ENCODE data around the gene MYT1.

Gene MYT1

DNA sequence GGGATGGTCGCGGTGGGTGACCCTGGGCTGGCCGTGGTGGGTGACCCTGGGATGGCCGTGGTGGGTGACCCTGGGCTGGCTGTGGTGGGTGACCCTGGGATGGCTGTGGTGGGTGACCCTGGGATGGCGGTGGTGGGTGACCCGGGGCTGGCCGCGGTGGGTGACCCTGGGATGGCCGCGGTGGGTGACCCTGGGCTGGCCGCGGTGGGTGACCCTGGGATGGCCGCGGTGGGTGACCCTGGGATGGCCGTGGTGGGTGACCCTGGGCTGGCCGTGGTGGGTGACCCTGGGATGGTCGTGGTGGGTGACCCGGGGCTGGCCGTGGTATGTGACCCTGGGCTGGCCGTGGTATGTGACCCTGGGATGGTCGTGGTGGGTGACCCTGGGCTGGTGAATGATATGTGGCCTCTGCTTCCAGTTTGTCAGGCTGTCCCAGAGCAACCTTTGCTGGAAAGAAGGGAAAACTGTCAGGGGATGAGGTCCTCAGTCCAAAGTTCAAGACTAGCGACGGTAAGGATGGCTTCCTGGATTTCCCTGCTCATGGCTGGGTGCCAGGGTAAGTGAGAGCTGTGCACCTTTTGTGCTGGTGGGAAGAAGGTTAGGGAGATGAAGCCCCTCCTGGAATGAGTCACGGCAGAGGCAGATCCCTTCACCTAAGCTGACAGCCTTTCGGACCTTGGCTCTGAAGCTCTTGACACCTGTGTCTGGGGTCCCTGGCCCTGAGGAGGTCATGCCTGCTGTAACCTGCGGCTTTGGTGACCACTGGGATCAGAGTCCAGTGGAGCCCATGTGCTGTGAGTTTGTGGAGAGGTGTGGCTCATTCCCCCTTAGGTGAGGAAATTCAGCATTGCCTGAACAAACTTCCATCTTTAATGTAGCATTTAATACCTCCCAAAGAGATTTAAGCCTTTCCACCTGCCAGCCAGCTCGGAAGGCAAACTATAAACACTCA lies 72.2 kb downstream of the MYT1 start:
- DNase-seq: no peak

- DNase-seq: no peak
Measured at GRCh38 chr20:64237316-64237715, 73.1 kb downstream of the MYT1 start.

DNA sequence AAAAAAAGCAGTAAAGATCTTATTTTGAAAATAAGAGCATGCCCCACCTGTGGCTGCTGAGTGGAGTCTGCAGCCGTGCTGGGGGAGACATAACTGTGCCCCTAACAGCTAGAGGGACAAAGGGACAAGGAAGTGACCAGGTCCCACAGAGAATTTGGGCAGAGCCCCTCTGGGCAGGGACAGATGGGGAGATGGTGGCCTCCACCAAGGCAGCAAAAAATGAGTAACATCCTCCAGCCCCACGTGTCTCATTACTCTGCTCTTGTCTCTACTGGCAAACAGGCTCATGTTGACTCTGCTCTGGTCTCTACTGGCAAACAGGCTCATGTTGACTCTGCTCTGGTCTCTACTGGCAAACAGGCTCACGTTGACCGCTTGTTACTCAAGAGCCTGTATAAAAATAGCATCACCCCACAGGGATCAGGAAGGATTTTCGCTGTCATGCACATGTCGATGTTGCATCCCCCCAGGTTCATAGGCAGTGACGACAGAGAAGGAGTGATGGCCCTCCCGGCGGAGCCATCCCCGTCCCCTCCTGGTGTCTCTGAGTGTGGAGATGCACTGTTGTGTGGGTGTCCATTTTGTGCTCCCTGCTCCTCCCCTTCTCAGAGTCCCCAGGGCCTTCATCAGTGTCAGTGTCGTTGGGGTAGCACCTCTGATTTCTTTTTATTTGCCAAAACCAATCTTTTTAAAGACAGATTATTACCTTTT lies 74.0 kb downstream of the MYT1 start:
- DNase-seq: no peak

GRCh38 chr20:64238851-64239387 lies 74.7 kb downstream of the MYT1 start:
- no peak for DNase-seq

GRCh38 chr20:64239449-64240242 lies 75.4 kb downstream of the MYT1 start:
- no peak for DNase-seq

- DNase-seq: no peak
Measured at GRCh38 chr20:64240243-64241015, 76.2 kb downstream of the MYT1 start.

DNA sequence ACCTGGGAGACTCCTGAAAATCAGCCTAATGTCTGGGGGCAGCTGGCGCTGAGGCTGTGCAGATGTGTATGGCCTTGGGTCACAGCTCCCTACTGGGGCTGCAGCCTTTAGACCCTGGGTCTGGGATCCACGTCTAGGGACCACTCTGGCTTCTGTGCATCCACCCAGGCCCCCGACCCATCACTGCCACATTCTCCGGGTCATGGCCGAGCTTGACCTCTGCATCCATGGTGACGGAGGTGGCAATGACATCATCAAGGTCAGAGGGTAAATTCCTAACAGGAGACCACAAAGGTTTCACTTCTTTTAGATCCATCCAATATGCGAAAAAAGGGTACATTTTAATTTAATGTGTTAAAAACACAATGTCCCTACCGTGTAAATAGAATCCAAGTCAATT lies 76.8 kb downstream of the MYT1 start:
- DNase-seq: no peak

- DNase-seq: no peak
Measured at GRCh38 chr20:64242003-64242796, 77.9 kb downstream of the MYT1 start.

- no peak for DNase-seq
Measured at GRCh38 chr20:64242797-64243475, 78.7 kb downstream of the MYT1 start.

GRCh38 chr20:64244281-64244805 lies 80.1 kb downstream of the MYT1 start:
- DNase-seq: no peak

- DNase-seq: no peak
Measured at GRCh38 chr20:64244870-64245603, 80.8 kb downstream of the MYT1 start.

DNA sequence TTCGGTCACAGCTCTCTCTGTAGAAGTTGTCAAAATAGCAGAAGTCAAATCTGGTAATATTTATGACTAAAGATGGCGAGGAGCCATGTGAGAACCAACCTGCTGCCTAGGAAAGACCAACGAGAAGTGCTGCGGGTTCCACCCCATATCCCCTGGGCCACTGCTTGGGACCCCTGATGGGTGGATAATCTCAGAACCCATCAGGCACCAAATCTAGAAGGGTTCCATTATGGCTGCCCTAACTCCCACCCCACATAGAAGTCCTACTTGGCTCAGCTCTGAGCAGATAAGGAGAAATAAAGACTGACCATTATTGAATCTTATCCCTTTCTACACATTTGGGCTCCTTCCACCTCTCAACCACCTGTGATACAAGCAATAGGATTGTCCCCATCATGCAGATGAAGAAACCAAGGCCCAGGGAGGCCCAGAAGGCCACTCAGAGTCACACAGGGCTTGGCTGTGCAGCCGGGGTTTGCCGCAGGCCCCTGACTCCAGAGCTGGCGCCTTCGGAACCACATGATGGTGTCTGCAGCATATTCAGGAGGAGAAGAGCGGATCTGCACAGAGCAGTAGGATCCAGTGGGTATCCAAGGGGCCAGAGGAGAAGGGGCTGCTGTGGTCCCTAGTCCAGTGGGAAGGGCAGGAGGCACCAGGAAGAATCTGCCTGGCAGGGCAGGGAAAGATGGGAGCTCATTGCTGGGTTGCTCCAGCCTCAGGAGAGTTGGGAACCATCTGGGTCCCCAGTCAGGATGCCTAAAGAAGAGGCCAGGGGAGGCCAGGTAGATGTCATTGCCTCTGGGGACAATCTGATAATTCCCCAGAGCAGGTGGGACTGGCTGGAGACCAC lies 81.7 kb downstream of the MYT1 start:
- no peak for DNase-seq

- no peak for DNase-seq
Measured at GRCh38 chr20:64246616-64247306, 82.5 kb downstream of the MYT1 start.

GRCh38 chr20:64247307-64247618 lies 83.0 kb downstream of the MYT1 start:
- DNase-seq: no peak

GRCh38 chr20:64247970-64248841 lies 84.0 kb downstream of the MYT1 start:
- DNase-seq: no peak

- no peak for DNase-seq
Measured at GRCh38 chr20:64250027-64250426, 85.8 kb downstream of the MYT1 start.

DNA sequence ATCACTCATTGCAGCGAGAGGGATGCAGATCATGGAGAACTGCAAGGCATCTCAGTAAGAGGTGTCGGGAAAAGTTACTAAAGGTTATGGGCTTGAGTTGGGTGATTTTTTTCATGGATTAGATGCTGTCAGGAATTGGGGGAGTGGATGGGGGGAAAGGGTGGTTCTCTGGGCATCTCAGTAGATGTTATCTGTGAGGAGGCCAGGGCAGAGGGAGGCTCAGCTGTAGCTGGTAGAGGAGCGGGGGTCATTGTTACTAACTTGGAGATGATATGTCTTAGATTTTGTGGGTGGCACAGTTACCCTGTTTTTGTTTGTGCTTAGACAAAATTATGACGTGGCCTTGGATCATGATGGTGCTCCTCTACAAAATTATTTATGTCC lies 88.7 kb downstream of the MYT1 start:
- DNase-seq: no peak
